SH-SY5Y (cell line): ENCODE measurements around the gene INHA.

Experiments used
- GATA2 ChIP-seq: IDR thresholded peaks from 2 replicates; pipeline ENCODE4 v1.6.1; 2011; ENCODE audit warnings: mild to moderate bottlenecking, low read depth, low read length
- GATA3 ChIP-seq: IDR thresholded peaks from 2 replicates; pipeline ENCODE4 v1.6.1; 2011; ENCODE audit warnings: low read depth, mild to moderate bottlenecking, low read length, moderate library complexity

INHA gene

GRCh38 chr2:219614076-219614860 lies 42.2 kb downstream of the INHA start:
- no peak for TF ChIP-seq GATA3
- TF ChIP-seq GATA2: no peak

- no peak for TF ChIP-seq GATA3
Observed at GRCh38 chr2:219615036-219615435, 42.9 kb downstream of the INHA start.

DNA sequence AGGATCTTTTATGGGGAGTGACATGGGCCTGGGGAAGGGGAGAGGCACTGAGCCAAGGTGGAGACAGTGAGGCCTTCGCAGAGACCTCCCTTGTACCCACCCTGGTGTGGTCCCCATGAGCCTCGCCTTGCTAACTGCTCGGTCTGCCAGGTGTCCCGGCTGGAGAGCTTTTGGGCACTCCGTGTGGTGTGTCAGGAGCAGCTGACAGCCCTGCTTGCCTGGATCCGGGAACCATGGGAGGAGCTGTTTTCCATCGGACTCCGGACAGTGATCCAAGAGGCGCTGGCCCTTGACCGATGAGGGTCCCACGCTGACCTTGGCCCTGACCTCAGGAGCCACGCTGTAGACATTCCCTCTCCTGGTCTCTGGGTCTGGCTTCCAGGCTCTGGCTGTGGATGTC lies 43.8 kb downstream of the INHA start:
- no peak for TF ChIP-seq GATA2
- no peak for TF ChIP-seq GATA3

GRCh38 chr2:219616550-219616949 lies 44.4 kb downstream of the INHA start:
- no peak for TF ChIP-seq GATA2
- no peak for TF ChIP-seq GATA3

GRCh38 chr2:219618733-219619122 lies 46.6 kb downstream of the INHA start:
- TF ChIP-seq GATA3 (no peak), GATA2 (no peak)

GRCh38 chr2:219619235-219619634 lies 47.1 kb downstream of the INHA start:
- TF ChIP-seq GATA2: no peak
- TF ChIP-seq GATA3: no peak

GRCh38 chr2:219620546-219620945 lies 48.4 kb downstream of the INHA start:
- no peak for TF ChIP-seq GATA3

DNA sequence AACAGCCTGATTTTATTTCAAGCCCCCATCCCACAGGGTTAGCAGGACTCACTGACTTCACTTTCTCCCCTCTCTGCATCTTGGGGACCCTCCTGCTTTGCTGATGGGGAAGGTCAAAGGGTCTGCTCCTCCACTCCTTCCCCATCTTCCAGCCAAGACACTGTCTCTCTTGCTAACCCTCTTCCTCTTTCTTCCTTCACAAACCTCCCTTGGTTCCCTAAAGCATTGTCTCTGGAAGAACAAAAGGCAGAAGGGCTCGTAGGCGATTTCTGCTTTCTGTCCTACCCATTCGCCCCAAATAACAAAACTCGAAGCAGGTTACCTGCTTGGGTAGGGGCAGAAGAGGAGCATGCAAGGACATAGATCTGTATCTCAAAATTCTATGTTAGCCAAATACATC lies 49.8 kb downstream of the INHA start:
- TF ChIP-seq GATA3 (no peak), GATA2 (no peak)

DNA sequence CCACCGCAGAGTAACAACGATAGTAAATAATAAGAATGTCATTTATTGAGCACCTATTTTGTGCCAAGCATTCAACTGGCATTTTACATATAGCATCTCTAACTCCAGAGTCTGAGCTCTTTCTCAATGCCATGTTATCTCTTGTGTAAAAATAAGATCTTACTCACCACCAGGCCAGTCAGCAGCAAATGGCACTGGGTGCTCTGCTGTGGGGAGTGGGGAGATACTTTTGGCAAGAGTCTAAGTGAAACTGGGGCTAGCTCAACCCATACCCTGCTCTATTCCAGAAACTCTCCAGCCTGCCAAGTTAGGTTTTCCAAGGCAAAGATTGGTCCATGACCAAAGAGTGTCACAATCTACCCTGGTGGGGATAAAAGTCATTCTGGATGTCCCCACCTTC lies 50.4 kb downstream of the INHA start:
- TF ChIP-seq GATA3: no peak
- no peak for TF ChIP-seq GATA2

DNA sequence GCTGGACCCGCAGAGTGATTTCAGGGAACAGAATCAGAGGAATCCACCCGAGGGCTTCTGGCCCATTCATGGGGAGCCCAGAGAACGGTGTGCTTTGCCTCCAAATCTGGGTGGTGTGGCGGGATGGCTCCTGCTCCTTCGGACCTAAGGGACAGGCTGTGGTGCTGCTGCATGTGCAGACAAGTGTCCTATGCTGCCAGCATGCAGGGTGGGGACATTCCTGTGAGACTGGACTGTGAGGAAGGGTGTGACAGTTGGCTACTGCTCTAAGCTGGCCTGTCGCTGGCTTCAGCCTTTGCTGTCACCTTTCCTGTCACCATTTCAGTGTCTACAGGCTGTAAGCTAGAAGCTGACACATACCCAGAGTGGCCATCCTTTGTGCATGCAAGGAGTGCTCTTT lies 52.5 kb downstream of the INHA start:
- TF ChIP-seq GATA3: no peak
- TF ChIP-seq GATA2: no peak

DNA sequence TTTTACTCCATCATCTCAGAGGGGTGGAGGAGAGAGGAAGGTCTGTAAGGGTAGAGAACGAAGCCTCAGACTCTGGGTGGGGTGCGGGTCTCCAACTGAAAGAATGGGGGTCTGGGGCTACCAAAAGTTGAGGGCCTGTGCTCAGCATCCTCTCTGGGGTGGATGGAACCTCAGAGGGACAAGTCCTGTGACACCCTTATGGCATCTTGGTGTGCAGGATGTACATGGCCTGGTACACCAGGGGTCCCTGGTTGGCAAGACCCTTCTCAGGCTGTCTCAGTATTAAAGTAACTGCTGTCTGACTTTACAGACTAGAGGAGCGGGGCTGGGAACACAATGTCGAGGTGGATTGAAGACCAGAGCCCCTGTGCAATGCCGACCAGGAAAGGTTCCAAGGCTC lies 53.1 kb downstream of the INHA start:
- TF ChIP-seq GATA2: no peak
- TF ChIP-seq GATA3: no peak
